ENCODE results near the gene CLIP1.

- TF ChIP-seq POLR2A (IDR thresholded peaks at IDR 0.05) (no peak), CTCF (IDR thresholded peaks at IDR 0.05) (no peak)
Measured at GRCh38 chr12:122382919-122383350, 39.5 kb downstream of the CLIP1 start.

Data from Peyer's patch (tissue), 4 donors.